Activated naive CD4-positive, alpha-beta T cell treated with anti-CD3 and anti-CD28 coated beads for 36 hours (primary cell): Measurements from ENCODE around the gene ACOX3. TPM values are rescaled to one million over a fixed set of nuclear protein-coding genes. Genes with fewer than 3 reads are reported as not detected.

Source experiments
- CTCF ChIA-PET: fragments of 350-600 bp; sonication (Branson Sonifier 250); formaldehyde crosslinking; loops from one replicate; lab custom pipeline; 2021; ENCODE audit warnings: antibody characterized with exemption; lab: Charles Lee
- DNase-seq: peaks from one replicate; pipeline ENCODE4 v3.0.0-alpha.2; 2020
- H3K27ac Mint-ChIP-seq: one replicate; pipeline ENCODE4 v1.8.0; 2021; ENCODE audit warnings: mild to moderate bottlenecking, mixed read lengths
- H3K27me3 Mint-ChIP-seq: one replicate; pipeline ENCODE4 v1.8.0; 2021; ENCODE audit warnings: low read depth, mixed read lengths
- H3K36me3 Mint-ChIP-seq: one replicate; pipeline ENCODE4 v1.8.0; 2021; ENCODE audit warnings: low read depth, mixed read lengths
- H3K4me1 Mint-ChIP-seq: one replicate; pipeline ENCODE4 v1.8.0; 2021; ENCODE audit warnings: low read depth, mixed read lengths
- H3K4me3 Mint-ChIP-seq: one replicate; pipeline ENCODE4 v1.8.0; 2021; ENCODE audit warnings: mild to moderate bottlenecking, moderate library complexity, mixed read lengths
- H3K9me3 Mint-ChIP-seq: one replicate; pipeline ENCODE4 v1.8.0; 2021; ENCODE audit warnings: mixed read lengths
- intact Hi-C: fragments of 100-400 bp; cut with micrococcal nuclease; formaldehyde crosslinking; loops from one replicate; pipeline ENCODE4 v1.15.1; 2023
- total RNA-seq, 2 experiments: library from RNA; stranded (reverse); gene quantifications; one replicate each; pipeline ENCODE4 v1.2.3, GENCODE V29; 2021

Gene ACOX3
- total RNA-seq, 2 experiments from 2014 or later: 11.9 to 13.3 TPM

DNA sequence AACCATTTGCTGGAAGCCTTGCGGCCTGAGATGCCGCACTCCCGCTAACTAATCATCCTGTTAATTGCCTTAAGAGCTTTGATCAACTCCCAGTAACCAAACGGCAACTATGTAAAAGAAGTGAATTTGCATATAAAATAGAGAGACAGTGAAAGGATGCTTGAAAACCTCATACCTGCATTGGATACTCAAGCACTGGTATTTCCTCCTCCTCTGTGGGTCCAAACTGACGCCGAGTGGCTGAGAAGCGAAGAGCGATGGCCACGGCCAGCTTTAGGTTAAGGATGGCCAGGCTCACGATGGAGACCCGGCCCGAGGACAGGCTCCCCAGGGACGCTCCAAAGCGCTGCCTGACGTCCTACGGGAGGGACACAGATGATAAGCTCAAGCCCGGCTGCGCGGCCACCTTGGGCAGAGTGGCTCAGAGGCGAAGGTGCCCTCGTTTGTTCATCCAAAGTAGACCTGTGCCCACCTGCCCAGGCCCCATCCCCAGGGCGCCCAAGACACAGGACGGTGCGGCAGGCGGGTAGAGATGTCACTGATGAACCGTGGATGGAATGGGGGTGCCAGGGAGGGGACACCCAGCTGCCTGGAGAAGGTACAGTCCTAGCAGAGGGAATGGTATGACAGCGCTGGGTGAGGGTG lies 43.6 kb downstream of the ACOX3 start:
- no peak overlapping the region for H3K27ac Mint-ChIP-seq
- intact Hi-C loops: no loop called here
- H3K9me3 Mint-ChIP-seq: no peaks in the 10 kb centered on the region
- CTCF ChIA-PET: interaction anchor here (0.6 kb wide), 1 partner anchor 1314 kb away, joined by 4 read pairs; no protein-coding TSS in a partner anchor
- no peaks in the 10 kb centered on the region for H3K4me1 Mint-ChIP-seq
- no peak overlapping the region for H3K4me3 Mint-ChIP-seq
- H3K27me3 Mint-ChIP-seq: no peaks in the 10 kb centered on the region
- no peak for DNase-seq
- H3K36me3 Mint-ChIP-seq: peaks cover 6% of the 10 kb centered on the region

GRCh38 chr4:8395504-8396296 lies 44.8 kb downstream of the ACOX3 start:
- no peak overlapping the region for H3K4me3 Mint-ChIP-seq
- H3K27ac Mint-ChIP-seq: no peak overlapping the region
- CTCF ChIA-PET: no interaction called here
- no peaks in the 10 kb centered on the region for H3K27me3 Mint-ChIP-seq
- H3K36me3 Mint-ChIP-seq: peaks cover 6% of the 10 kb centered on the region
- no peaks in the 10 kb centered on the region for H3K9me3 Mint-ChIP-seq
- intact Hi-C loops: no loop called here
- DNase-seq: no peak
- no peaks in the 10 kb centered on the region for H3K4me1 Mint-ChIP-seq

DNA sequence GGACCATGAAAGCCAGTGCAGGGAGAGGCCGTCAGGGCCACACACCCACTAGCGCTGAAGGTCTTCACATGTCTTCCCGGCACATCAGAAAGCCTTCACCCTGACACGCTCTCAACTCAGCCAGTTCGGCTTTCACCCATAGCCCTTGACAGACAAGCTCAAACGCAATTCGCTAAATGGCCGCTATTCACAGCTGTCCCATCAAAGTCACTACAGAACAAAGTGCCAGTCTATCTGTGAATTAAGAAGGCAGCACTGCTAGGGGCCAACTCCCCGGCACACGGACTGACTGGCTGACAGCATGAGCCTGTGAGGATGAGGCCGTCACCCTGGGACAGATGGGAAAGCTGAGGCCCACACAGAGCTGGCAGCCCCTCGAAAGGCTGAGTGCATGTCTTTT lies 45.7 kb downstream of the ACOX3 start:
- no peaks in the 10 kb centered on the region for H3K9me3 Mint-ChIP-seq
- intact Hi-C loops: no loop called here
- CTCF ChIA-PET: interaction anchor here (0.6 kb wide), 1 partner anchor 8 kb away, joined by 3 read pairs; no protein-coding TSS in a partner anchor
- no peak overlapping the region for H3K4me3 Mint-ChIP-seq
- no peak overlapping the region for H3K27ac Mint-ChIP-seq
- DNase-seq: no peak
- no peaks in the 10 kb centered on the region for H3K27me3 Mint-ChIP-seq
- no peaks in the 10 kb centered on the region for H3K4me1 Mint-ChIP-seq
- H3K36me3 Mint-ChIP-seq: peaks cover 6% of the 10 kb centered on the region

- Mint-ChIP-seq H3K36me3 (peaks cover 6% of the 10 kb centered on the region), H3K4me3 (no peak overlapping the region), H3K4me1 (no peaks in the 10 kb centered on the region), H3K27ac (no peak overlapping the region), H3K27me3 (no peaks in the 10 kb centered on the region), H3K9me3 (no peaks in the 10 kb centered on the region)
- intact Hi-C loops: no loop called here
- CTCF ChIA-PET: no interaction called here
- no peak for DNase-seq
These were observed 46.4 kb downstream of the ACOX3 start for GRCh38 chr4:8394061-8394519.

GRCh38 chr4:8393593-8394038 lies 46.9 kb downstream of the ACOX3 start:
- no peaks in the 10 kb centered on the region for H3K27me3 Mint-ChIP-seq
- intact Hi-C loops: no loop called here
- CTCF ChIA-PET: interaction anchor here (0.7 kb wide), 1 partner anchor 11 kb away, joined by 7 read pairs; no protein-coding TSS in a partner anchor
- H3K4me3 Mint-ChIP-seq: no peak overlapping the region
- H3K27ac Mint-ChIP-seq: no peak overlapping the region
- no peaks in the 10 kb centered on the region for H3K9me3 Mint-ChIP-seq
- H3K4me1 Mint-ChIP-seq: no peaks in the 10 kb centered on the region
- DNase-seq: no peak
- H3K36me3 Mint-ChIP-seq: peaks cover 3% of the 10 kb centered on the region

- Mint-ChIP-seq H3K9me3 (no peaks in the 10 kb centered on the region), H3K36me3 (no peaks in the 10 kb centered on the region), H3K4me1 (no peaks in the 10 kb centered on the region), H3K27ac (no peak overlapping the region), H3K27me3 (no peaks in the 10 kb centered on the region), H3K4me3 (no peak overlapping the region)
- CTCF ChIA-PET: interaction anchor here (0.6 to 0.7 kb wide), 2 partner anchors 12 to 24 kb away, joined by 3 to 7 read pairs; no protein-coding TSS in a partner anchor
- no peak for DNase-seq
- intact Hi-C loops: no loop called here
These were observed 47.8 kb downstream of the ACOX3 start for GRCh38 chr4:8392591-8393190.

- Mint-ChIP-seq H3K9me3 (no peaks in the 10 kb centered on the region), H3K27ac (no peak overlapping the region), H3K27me3 (no peaks in the 10 kb centered on the region), H3K4me1 (no peaks in the 10 kb centered on the region), H3K36me3 (peaks cover 3% of the 10 kb centered on the region), H3K4me3 (no peak overlapping the region)
- CTCF ChIA-PET: interaction anchor here (0.6 kb wide), 1 partner anchor 24 kb away, joined by 3 read pairs; no protein-coding TSS in a partner anchor
- DNase-seq: peak; percentile 11
- intact Hi-C loops: no loop called here
These were observed 48.6 kb downstream of the ACOX3 start for GRCh38 chr4:8391972-8392371.

DNA sequence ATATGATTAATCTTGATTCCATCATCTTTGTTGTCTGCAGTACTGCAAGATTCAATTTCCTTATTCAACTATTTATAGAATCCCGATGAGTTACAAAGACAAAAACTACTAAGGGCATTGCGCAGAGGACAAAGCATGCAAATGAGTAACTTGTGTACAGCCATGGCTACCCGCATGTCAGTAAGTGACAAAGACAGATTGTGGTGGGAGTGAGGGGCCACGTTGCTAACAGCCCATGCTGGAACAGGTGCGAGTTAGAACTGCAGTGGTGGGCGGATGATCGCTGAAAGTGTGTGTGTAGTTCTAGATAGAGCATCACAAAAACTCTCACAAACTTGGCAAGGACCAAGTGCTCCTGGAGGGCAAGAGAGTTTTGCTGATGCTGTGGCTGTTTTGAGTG lies 49.5 kb downstream of the ACOX3 start:
- H3K36me3 Mint-ChIP-seq: peaks cover 3% of the 10 kb centered on the region
- no peaks in the 10 kb centered on the region for H3K9me3 Mint-ChIP-seq
- H3K27me3 Mint-ChIP-seq: no peaks in the 10 kb centered on the region
- H3K27ac Mint-ChIP-seq: no peak overlapping the region
- CTCF ChIA-PET: no interaction called here
- no peak for DNase-seq
- H3K4me3 Mint-ChIP-seq: no peak overlapping the region
- H3K4me1 Mint-ChIP-seq: no peaks in the 10 kb centered on the region
- intact Hi-C loops: no loop called here

DNA sequence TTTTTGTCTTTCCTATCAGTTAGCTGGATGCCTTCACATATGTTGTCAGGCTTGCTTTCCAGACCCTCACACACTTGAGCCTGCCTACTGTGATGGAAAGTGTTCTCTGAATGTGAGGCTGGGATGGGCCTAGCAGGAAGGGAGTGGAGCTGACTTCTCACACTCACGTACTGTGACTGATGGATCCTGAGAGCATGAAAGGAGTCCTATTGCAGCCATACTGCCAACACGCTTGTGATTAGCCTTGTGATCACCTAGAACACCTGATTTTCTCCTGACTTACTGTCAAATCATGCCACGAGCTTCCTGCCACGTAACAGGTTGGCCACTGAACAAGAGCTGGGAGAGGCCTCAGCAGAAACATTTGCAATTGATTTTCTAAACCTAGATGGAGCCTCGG lies 49.9 kb downstream of the ACOX3 start:
- CTCF ChIA-PET: interaction anchor here (1.5 kb wide), 1 partner anchor 149 kb away, joined by 3 read pairs; no protein-coding TSS in a partner anchor
- intact Hi-C loops: no loop called here
- Mint-ChIP-seq H3K36me3 (peaks cover 5% of the 10 kb centered on the region), H3K4me3 (no peak overlapping the region), H3K27me3 (no peaks in the 10 kb centered on the region), H3K27ac (no peak overlapping the region), H3K9me3 (no peaks in the 10 kb centered on the region), H3K4me1 (no peaks in the 10 kb centered on the region)
- DNase-seq: no peak

GRCh38 chr4:8388528-8388870 lies 52.0 kb downstream of the ACOX3 start:
- Mint-ChIP-seq H3K9me3 (no peaks in the 10 kb centered on the region), H3K27me3 (no peaks in the 10 kb centered on the region), H3K4me3 (no peak overlapping the region), H3K36me3 (peaks cover 13% of the 10 kb centered on the region), H3K27ac (no peak overlapping the region), H3K4me1 (no peaks in the 10 kb centered on the region)
- CTCF ChIA-PET: interaction anchor here (1.5 kb wide), 1 partner anchor 15 kb away, joined by 5 read pairs; no protein-coding TSS in a partner anchor
- DNase-seq: no peak
- intact Hi-C loops: no loop called here

- Mint-ChIP-seq H3K9me3 (no peaks in the 10 kb centered on the region), H3K4me3 (no peak overlapping the region), H3K27me3 (no peaks in the 10 kb centered on the region), H3K27ac (no peak overlapping the region), H3K4me1 (no peaks in the 10 kb centered on the region), H3K36me3 (peaks cover 13% of the 10 kb centered on the region)
- CTCF ChIA-PET: interaction anchor here (1.5 kb wide), 1 partner anchor 15 kb away, joined by 5 read pairs; no protein-coding TSS in a partner anchor
- DNase-seq: no peak
- intact Hi-C loops: no loop called here
These were observed 52.7 kb downstream of the ACOX3 start for GRCh38 chr4:8387615-8388527.
